ENCODE results near the gene PARD3B.

DNA sequence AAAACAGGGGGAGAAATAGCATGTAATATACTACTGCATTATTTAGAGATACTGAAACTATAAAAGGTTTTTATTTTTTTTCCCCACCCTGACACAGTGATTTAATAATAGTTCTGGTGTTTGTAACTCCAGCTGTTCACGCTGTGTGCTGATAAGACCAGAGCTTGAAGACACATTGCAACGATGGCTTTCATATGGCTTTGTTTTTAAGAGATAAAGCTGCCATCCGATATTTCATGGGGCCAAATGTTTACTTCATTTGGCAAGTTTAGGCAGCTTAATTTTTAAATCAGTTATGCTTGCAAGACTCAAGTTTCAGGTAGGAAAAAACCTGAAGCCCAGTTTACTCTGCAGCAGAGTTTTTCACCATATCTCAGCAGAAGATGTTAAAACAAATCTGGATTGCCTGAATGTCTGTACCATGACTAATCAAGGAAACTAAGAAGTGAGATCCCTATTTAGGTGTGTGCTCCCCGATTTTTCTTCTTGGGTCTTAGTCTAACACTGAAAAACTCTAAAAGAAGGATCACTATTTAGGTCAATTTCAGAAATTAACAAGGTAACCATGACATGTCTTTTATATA is 508.6 kb downstream of the PARD3B start:
- TF ChIP-seq, protein P1, sequence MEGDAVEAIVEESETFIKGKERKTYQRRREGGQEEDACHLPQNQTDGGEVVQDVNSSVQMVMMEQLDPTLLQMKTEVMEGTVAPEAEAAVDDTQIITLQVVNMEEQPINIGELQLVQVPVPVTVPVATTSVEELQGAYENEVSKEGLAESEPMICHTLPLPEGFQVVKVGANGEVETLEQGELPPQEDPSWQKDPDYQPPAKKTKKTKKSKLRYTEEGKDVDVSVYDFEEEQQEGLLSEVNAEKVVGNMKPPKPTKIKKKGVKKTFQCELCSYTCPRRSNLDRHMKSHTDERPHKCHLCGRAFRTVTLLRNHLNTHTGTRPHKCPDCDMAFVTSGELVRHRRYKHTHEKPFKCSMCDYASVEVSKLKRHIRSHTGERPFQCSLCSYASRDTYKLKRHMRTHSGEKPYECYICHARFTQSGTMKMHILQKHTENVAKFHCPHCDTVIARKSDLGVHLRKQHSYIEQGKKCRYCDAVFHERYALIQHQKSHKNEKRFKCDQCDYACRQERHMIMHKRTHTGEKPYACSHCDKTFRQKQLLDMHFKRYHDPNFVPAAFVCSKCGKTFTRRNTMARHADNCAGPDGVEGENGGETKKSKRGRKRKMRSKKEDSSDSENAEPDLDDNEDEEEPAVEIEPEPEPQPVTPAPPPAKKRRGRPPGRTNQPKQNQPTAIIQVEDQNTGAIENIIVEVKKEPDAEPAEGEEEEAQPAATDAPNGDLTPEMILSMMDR (IDR thresholded peaks at IDR 0.05 in 2 of 3, conservative IDR thresholded peaks at IDR 0.05 in 1 of 3; ENCODE audit: control insufficient read depth in 2 of 3, extremely low read depth in 1 of 3, insufficient read depth in 1 of 3, low read depth in 3 of 3, low read length in 3 of 3): no peak
- TF ChIP-seq MYC (IDR thresholded peaks at IDR 0.05; ENCODE audit: insufficient read depth, insufficient read length, insufficient replicate concordance, low read length, severe bottlenecking): no peak
- TF ChIP-seq POLR2AphosphoS5 (IDR thresholded peaks at IDR 0.05; ENCODE audit: low read length): no peak
- TF ChIP-seq RCOR1 (conservative IDR thresholded peaks at IDR 0.05; ENCODE audit: low read depth, low read length): no peak
- TF ChIP-seq, protein P2, sequence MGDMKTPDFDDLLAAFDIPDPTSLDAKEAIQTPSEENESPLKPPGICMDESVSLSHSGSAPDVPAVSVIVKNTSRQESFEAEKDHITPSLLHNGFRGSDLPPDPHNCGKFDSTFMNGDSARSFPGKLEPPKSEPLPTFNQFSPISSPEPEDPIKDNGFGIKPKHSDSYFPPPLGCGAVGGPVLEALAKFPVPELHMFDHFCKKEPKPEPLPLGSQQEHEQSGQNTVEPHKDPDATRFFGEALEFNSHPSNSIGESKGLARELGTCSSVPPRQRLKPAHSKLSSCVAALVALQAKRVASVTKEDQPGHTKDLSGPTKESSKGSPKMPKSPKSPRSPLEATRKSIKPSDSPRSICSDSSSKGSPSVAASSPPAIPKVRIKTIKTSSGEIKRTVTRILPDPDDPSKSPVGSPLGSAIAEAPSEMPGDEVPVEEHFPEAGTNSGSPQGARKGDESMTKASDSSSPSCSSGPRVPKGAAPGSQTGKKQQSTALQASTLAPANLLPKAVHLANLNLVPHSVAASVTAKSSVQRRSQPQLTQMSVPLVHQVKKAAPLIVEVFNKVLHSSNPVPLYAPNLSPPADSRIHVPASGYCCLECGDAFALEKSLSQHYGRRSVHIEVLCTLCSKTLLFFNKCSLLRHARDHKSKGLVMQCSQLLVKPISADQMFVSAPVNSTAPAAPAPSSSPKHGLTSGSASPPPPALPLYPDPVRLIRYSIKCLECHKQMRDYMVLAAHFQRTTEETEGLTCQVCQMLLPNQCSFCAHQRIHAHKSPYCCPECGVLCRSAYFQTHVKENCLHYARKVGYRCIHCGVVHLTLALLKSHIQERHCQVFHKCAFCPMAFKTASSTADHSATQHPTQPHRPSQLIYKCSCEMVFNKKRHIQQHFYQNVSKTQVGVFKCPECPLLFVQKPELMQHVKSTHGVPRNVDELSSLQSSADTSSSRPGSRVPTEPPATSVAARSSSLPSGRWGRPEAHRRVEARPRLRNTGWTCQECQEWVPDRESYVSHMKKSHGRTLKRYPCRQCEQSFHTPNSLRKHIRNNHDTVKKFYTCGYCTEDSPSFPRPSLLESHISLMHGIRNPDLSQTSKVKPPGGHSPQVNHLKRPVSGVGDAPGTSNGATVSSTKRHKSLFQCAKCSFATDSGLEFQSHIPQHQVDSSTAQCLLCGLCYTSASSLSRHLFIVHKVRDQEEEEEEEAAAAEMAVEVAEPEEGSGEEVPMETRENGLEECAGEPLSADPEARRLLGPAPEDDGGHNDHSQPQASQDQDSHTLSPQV (IDR thresholded peaks at IDR 0.05): no peak
- TF ChIP-seq, protein P3, sequence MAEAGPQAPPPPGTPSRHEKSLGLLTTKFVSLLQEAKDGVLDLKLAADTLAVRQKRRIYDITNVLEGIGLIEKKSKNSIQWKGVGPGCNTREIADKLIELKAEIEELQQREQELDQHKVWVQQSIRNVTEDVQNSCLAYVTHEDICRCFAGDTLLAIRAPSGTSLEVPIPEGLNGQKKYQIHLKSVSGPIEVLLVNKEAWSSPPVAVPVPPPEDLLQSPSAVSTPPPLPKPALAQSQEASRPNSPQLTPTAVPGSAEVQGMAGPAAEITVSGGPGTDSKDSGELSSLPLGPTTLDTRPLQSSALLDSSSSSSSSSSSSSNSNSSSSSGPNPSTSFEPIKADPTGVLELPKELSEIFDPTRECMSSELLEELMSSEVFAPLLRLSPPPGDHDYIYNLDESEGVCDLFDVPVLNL (IDR thresholded peaks at IDR 0.05; ENCODE audit: low read depth, low read length): no peak
- TF ChIP-seq, protein P4, sequence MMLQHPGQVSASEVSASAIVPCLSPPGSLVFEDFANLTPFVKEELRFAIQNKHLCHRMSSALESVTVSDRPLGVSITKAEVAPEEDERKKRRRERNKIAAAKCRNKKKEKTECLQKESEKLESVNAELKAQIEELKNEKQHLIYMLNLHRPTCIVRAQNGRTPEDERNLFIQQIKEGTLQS (IDR thresholded peaks at IDR 0.05; ENCODE audit: borderline replicate concordance, extremely low read depth, low read depth, low read length): no peak
- TF ChIP-seq, protein P5, sequence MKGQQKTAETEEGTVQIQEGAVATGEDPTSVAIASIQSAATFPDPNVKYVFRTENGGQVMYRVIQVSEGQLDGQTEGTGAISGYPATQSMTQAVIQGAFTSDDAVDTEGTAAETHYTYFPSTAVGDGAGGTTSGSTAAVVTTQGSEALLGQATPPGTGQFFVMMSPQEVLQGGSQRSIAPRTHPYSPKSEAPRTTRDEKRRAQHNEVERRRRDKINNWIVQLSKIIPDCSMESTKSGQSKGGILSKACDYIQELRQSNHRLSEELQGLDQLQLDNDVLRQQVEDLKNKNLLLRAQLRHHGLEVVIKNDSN (IDR thresholded peaks at IDR 0.05; ENCODE audit: borderline replicate concordance, extremely low read length, insufficient read depth, low read depth, low read length): no peak
